ENCODE measurements around the gene MAP1LC3B2.

MAP1LC3B2 gene

DNA sequence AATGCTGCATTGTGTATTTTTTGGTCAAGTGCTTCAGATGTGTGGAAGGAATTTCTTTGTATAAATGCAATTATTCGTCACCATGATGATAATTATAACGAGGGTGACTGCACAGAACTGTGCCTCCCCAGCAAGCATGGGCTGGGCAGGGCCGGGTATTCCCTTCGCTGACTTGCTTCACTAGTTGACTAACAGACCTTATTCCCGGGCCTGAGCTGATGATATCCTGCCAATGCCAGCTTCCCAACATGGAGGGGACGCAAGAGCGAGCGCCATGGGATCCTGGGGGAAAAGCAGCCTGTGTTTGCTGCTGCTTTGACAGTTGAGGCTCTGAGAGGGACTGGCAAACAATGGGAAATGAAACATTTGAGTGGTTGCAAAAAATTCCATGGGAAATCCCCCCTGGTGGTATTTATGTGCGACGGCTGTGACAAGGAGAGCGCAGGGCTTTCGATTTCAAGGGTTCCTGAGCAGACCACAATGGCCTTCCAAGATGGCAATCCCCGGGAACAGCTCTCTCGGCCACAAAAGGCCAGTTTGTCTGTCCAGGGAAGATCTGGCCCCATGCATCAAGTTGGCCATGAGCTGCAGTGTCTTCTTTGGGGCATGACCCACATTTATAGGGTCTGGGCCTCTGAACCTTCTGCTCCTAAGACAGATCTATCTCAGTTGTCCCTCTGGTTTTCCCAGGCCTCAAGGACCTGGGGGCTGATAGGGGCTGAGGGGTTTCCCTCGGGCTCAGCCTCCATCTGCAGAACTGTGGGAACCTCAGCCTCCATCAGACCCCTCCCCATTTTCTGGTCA lies 21.9 kb upstream of the MAP1LC3B2 start:
- no peak overlapping the region for H3K4me3 ChIP-seq (ENCODE audit: low read length)

DNA sequence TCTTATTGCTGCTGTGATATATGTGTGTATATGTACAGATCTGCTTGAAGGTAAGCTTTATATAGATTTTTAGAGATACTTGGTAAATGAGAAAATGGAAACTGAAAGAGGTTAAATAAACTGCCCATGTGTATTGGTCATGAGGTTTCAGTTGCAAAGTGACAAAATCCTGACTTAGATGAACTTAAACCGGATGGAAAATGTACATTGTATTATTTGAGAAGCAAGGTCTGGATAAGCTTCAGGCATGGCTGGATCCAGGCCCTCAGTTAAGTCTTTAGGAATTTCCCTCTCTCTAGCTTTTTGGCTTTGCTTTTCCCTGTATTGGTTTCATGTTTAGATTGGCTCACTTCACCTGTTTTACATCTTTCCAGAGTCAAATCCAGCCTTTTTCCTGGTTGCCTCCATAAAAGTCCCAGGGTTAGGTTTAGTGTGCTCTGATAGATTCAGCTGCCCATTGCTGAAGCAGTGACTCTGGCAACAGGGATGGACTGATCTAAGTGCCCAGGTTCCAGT lies 21.0 kb upstream of the MAP1LC3B2 start:
- H3K4me3 ChIP-seq (ENCODE audit: low read length) = no peak overlapping the region
- no peak for DNase-seq (ENCODE audit: low read depth)
- TF ChIP-seq, protein P1, sequence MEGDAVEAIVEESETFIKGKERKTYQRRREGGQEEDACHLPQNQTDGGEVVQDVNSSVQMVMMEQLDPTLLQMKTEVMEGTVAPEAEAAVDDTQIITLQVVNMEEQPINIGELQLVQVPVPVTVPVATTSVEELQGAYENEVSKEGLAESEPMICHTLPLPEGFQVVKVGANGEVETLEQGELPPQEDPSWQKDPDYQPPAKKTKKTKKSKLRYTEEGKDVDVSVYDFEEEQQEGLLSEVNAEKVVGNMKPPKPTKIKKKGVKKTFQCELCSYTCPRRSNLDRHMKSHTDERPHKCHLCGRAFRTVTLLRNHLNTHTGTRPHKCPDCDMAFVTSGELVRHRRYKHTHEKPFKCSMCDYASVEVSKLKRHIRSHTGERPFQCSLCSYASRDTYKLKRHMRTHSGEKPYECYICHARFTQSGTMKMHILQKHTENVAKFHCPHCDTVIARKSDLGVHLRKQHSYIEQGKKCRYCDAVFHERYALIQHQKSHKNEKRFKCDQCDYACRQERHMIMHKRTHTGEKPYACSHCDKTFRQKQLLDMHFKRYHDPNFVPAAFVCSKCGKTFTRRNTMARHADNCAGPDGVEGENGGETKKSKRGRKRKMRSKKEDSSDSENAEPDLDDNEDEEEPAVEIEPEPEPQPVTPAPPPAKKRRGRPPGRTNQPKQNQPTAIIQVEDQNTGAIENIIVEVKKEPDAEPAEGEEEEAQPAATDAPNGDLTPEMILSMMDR (conservative IDR thresholded peaks at IDR 0.05; ENCODE audit: low read depth, low read length) = no peak

More for the DNA sequence above, 21.9 kb upstream of the MAP1LC3B2 start:
- DNase-seq (ENCODE audit: low read depth) = no peak
- TF ChIP-seq, protein P1 (conservative IDR thresholded peaks at IDR 0.05; ENCODE audit: low read depth, low read length) = no peak

GRCh38 chr12:116538682-116539305 lies 20.4 kb upstream of the MAP1LC3B2 start:
- no peak for DNase-seq (ENCODE audit: low read depth)
- H3K4me3 ChIP-seq (ENCODE audit: low read length) = no peak overlapping the region
- TF ChIP-seq, protein P1 (conservative IDR thresholded peaks at IDR 0.05; ENCODE audit: low read depth, low read length) = no peak

DNA sequence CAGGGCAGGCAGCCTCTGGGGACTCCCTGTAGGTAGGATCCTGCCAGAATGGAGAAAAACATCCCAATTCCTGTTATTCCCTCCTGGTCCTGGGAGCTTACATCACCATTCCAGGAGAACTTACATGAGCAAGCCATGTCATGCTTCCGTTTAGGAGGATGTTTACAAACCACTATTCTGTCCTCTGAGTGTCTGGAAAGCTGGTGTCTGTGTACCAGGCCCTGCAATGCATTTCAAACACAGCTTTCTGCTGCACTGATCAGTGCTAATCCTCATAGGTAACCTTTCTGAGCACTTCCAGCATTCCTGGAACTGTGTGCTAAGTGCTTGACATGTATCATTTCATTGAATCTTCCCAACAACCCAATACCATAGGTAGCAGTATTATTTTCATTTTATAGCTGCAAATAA lies 19.8 kb upstream of the MAP1LC3B2 start:
- DNase-seq (ENCODE audit: low read depth) = no peak
- H3K4me3 ChIP-seq (ENCODE audit: low read length) = no peak overlapping the region
- TF ChIP-seq, protein P1 (conservative IDR thresholded peaks at IDR 0.05; ENCODE audit: low read depth, low read length) = no peak

- peak; percentile 86 for DNase-seq (ENCODE audit: low read depth)
Observed at GRCh38 chr12:116539905-116540482, 19.2 kb upstream of the MAP1LC3B2 start.

DNA sequence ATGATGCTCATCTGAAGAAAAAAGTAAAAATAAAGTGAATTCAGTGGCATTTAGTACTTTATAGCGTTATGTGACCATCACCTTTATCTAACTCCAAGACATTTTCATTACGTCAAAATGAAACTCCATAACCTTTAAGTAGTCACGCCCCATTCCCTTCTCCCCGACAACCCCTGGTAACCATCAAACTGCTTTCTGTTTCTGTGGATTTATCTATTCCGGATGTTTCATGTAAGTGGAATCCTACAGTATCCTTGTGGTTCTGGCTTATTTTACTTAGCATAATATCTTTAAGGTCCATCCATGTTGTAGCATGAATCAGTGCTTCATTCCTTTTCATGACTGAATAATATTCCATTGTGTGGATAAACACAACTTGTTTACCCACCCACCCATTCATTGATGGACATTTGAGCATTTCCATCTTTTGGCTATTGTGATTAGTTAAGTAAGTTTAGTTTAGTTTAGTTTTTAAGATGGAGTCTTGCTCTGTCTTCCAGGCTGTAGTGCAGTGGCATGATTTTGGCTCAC lies 18.5 kb upstream of the MAP1LC3B2 start:
- TF ChIP-seq, protein P1 (conservative IDR thresholded peaks at IDR 0.05; ENCODE audit: low read depth, low read length) = no peak
- DNase-seq (ENCODE audit: low read depth) = no peak
- no peak overlapping the region for H3K4me3 ChIP-seq (ENCODE audit: low read length)

More at GRCh38 chr12:116539905-116540482, 19.2 kb upstream of the MAP1LC3B2 start:
- TF ChIP-seq, protein P1 (conservative IDR thresholded peaks at IDR 0.05; ENCODE audit: low read depth, low read length) = no peak
- no peak overlapping the region for H3K4me3 ChIP-seq (ENCODE audit: low read length)

Measured in retinal pigment epithelial cell (primary cell).